ENCODE results near the gene TEX38.

DNA sequence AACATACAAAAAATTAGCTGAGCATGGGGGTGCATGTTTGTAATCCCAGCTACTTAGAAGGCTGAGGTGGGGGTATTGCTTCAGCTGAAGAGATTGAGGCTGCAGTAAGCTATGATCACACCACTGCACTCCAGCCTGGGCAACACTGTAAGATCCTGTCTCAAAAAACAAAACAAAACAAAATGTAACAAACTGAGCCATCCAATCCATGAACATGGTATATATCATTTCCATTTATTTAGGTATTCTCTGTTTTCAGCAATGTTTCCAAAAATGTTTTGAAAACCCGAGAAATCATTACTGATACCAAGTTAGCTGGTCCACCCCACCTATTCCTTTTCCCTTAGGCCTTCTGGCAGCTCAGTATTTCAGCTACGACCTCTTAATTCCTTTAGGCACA is 21.9 kb upstream of the TEX38 start:
- TF ChIP-seq, protein P1, sequence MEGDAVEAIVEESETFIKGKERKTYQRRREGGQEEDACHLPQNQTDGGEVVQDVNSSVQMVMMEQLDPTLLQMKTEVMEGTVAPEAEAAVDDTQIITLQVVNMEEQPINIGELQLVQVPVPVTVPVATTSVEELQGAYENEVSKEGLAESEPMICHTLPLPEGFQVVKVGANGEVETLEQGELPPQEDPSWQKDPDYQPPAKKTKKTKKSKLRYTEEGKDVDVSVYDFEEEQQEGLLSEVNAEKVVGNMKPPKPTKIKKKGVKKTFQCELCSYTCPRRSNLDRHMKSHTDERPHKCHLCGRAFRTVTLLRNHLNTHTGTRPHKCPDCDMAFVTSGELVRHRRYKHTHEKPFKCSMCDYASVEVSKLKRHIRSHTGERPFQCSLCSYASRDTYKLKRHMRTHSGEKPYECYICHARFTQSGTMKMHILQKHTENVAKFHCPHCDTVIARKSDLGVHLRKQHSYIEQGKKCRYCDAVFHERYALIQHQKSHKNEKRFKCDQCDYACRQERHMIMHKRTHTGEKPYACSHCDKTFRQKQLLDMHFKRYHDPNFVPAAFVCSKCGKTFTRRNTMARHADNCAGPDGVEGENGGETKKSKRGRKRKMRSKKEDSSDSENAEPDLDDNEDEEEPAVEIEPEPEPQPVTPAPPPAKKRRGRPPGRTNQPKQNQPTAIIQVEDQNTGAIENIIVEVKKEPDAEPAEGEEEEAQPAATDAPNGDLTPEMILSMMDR (conservative IDR thresholded peaks at IDR 0.05; ENCODE audit: low read depth, low read length), result no peak
- TF ChIP-seq EZH2 (IDR thresholded peaks at IDR 0.05; ENCODE audit: low read length, unreplicated experiment), result no peak
- no peak for TF ChIP-seq EZH2phosphoT487 (IDR thresholded peaks at IDR 0.05; ENCODE audit: borderline replicate concordance, low read length)
